Measurements from ENCODE around the gene SLC8A1. TPM values are rescaled to one million over a fixed set of nuclear protein-coding genes. Genes with fewer than 3 reads are reported as not detected.

Gene SLC8A1
- total RNA-seq, 1 experiment from 2014 or later: not detected

- no peak overlapping the region for H3K27ac ChIP-seq (ENCODE audit: low read length)
- H4K20me1 ChIP-seq (ENCODE audit: insufficient read depth, low read depth, low read length): no peaks in the 10 kb centered on the region
- no peak for DNase-seq
- no peak overlapping the region for H3K4me2 ChIP-seq (ENCODE audit: low read depth, low read length, poor library complexity, severe bottlenecking)
- H3K4me3 ChIP-seq (ENCODE audit: low read length): no peak overlapping the region
- no peaks in the 10 kb centered on the region for H3K79me2 ChIP-seq (ENCODE audit: low read length)
- H3K4me1 ChIP-seq (ENCODE audit: low read length): no peaks in the 10 kb centered on the region
- no peaks in the 10 kb centered on the region for H3K9me2 ChIP-seq (replicated peaks; ENCODE audit: insufficient read depth, low read length)
- no peak overlapping the region for H2AFZ ChIP-seq (ENCODE audit: low read length)
- H3K9me3 ChIP-seq (ENCODE audit: low read length): no peaks in the 10 kb centered on the region
- H3K27me3 ChIP-seq (ENCODE audit: low read length): no peaks in the 10 kb centered on the region; the same call in 1 of the 2 replicates
- no peaks in the 10 kb centered on the region for H3K36me3 ChIP-seq (ENCODE audit: insufficient read depth, low read length)
- no peak overlapping the region for H3K9ac ChIP-seq (ENCODE audit: low read length)
Observed at GRCh38 chr2:40410695-40411094, 41.2 kb downstream of the SLC8A1 start.

GRCh38 chr2:40409734-40410133 is 42.2 kb downstream of the SLC8A1 start:
- Histone ChIP-seq H3K9me3 (ENCODE audit: low read length) (no peaks in the 10 kb centered on the region), H3K4me1 (ENCODE audit: low read length) (no peaks in the 10 kb centered on the region), H3K27ac (ENCODE audit: low read length) (no peak overlapping the region), H3K4me2 (ENCODE audit: low read depth, low read length, poor library complexity, severe bottlenecking) (no peak overlapping the region), H3K36me3 (ENCODE audit: insufficient read depth, low read length) (no peaks in the 10 kb centered on the region), H2AFZ (ENCODE audit: low read length) (no peak overlapping the region), H3K4me3 (ENCODE audit: low read length) (no peak overlapping the region), H3K9me2 (replicated peaks; ENCODE audit: insufficient read depth, low read length) (no peaks in the 10 kb centered on the region), H3K27me3 (ENCODE audit: low read length) (no peaks in the 10 kb centered on the region; the same call in 1 of the 2 replicates), H4K20me1 (ENCODE audit: insufficient read depth, low read depth, low read length) (no peaks in the 10 kb centered on the region), H3K79me2 (ENCODE audit: low read length) (no peaks in the 10 kb centered on the region), H3K9ac (ENCODE audit: low read length) (no peak overlapping the region)
- DNase-seq: no peak

DNA sequence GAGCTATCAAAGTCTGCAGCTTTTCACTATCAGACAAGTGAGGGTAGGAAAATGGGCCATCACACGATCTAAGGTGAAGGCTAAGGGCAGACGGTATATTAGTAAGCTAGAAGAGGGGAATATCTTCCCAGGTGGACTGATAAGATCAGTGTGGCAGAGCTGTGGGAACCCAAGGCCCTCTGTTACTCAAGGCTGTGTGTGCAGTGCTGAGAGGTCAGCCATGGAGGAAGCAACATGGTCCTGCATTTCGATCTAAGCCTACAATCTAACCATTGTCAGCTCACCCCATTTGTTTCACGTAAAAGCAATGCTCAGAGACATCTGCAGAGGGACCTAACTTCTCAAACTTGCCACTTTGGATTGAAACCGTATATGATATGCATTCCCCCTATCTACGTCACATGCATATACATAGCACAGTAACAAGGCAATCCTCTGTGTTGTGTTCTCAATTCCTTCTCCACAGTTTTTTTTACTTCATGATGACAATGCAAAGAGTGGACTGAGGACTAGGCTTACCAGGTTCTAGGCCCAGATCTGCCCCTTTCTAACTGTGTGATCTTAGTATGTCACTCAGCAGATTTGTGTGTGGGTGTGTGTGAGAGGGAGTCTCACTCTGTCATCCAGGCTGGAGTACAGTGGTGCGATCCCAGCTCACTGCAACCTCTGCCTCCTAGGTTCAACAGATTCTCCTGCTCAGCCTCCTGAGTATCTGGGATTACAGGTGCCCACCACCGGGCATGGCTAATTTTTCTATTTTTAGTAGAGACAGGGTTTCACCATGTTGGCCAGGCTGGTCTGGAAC is 45.2 kb downstream of the SLC8A1 start:
- Histone ChIP-seq H3K9me2 (replicated peaks; ENCODE audit: insufficient read depth, low read length) (no peaks in the 10 kb centered on the region), H3K4me2 (ENCODE audit: low read depth, low read length, poor library complexity, severe bottlenecking) (no peak overlapping the region), H3K4me3 (ENCODE audit: low read length) (no peak overlapping the region), H3K36me3 (ENCODE audit: insufficient read depth, low read length) (no peaks in the 10 kb centered on the region), H3K9me3 (ENCODE audit: low read length) (no peaks in the 10 kb centered on the region), H3K4me1 (ENCODE audit: low read length) (no peaks in the 10 kb centered on the region), H4K20me1 (ENCODE audit: insufficient read depth, low read depth, low read length) (no peaks in the 10 kb centered on the region), H3K27ac (ENCODE audit: low read length) (no peak overlapping the region), H3K79me2 (ENCODE audit: low read length) (no peaks in the 10 kb centered on the region), H3K9ac (ENCODE audit: low read length) (no peak overlapping the region), H2AFZ (ENCODE audit: low read length) (no peak overlapping the region), H3K27me3 (ENCODE audit: low read length) (no peaks in the 10 kb centered on the region; the same call in 1 of the 2 replicates)
- DNase-seq: no peak

GRCh38 chr2:40405465-40405864 is 46.4 kb downstream of the SLC8A1 start:
- Histone ChIP-seq H4K20me1 (ENCODE audit: insufficient read depth, low read depth, low read length) (no peaks in the 10 kb centered on the region), H3K4me1 (ENCODE audit: low read length) (no peaks in the 10 kb centered on the region), H3K4me2 (ENCODE audit: low read depth, low read length, poor library complexity, severe bottlenecking) (no peak overlapping the region), H3K27me3 (ENCODE audit: low read length) (no peaks in the 10 kb centered on the region; the same call in 1 of the 2 replicates), H3K79me2 (ENCODE audit: low read length) (no peaks in the 10 kb centered on the region), H3K9ac (ENCODE audit: low read length) (no peak overlapping the region), H3K36me3 (ENCODE audit: insufficient read depth, low read length) (no peaks in the 10 kb centered on the region), H3K9me3 (ENCODE audit: low read length) (no peaks in the 10 kb centered on the region), H3K27ac (ENCODE audit: low read length) (no peak overlapping the region), H2AFZ (ENCODE audit: low read length) (no peak overlapping the region), H3K9me2 (replicated peaks; ENCODE audit: insufficient read depth, low read length) (no peaks in the 10 kb centered on the region), H3K4me3 (ENCODE audit: low read length) (no peak overlapping the region)
- no peak for DNase-seq

DNA sequence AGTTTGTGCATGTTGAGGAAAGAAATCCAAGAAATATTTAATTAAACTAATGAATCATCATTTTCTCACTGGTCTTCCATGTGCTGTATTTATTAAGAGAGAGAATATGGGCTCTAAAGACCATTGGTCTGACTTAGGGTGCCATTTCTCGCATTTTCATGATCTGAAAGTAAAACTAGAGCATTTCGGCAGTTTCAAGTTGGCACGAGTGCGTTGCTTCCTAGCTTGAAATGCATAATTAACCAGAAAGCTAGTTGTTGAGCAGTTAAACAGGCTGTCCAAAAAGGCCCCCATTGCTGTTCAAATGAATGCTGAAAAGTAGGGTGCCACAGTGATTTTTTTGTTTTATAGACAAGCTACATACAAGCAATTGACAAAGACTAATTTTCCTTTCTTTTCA is 47.4 kb downstream of the SLC8A1 start:
- H4K20me1 ChIP-seq (ENCODE audit: insufficient read depth, low read depth, low read length): no peaks in the 10 kb centered on the region
- H3K4me3 ChIP-seq (ENCODE audit: low read length): no peak overlapping the region
- H3K27me3 ChIP-seq (ENCODE audit: low read length): no peaks in the 10 kb centered on the region; the same call in 1 of the 2 replicates
- H3K79me2 ChIP-seq (ENCODE audit: low read length): no peaks in the 10 kb centered on the region
- H3K9ac ChIP-seq (ENCODE audit: low read length): no peak overlapping the region
- H3K4me2 ChIP-seq (ENCODE audit: low read depth, low read length, poor library complexity, severe bottlenecking): no peak overlapping the region
- H2AFZ ChIP-seq (ENCODE audit: low read length): no peak overlapping the region
- no peak for DNase-seq
- no peaks in the 10 kb centered on the region for H3K36me3 ChIP-seq (ENCODE audit: insufficient read depth, low read length)
- H3K27ac ChIP-seq (ENCODE audit: low read length): no peak overlapping the region
- no peaks in the 10 kb centered on the region for H3K9me2 ChIP-seq (replicated peaks; ENCODE audit: insufficient read depth, low read length)
- H3K9me3 ChIP-seq (ENCODE audit: low read length): no peaks in the 10 kb centered on the region
- no peaks in the 10 kb centered on the region for H3K4me1 ChIP-seq (ENCODE audit: low read length)

GRCh38 chr2:40403233-40403836 is 48.6 kb downstream of the SLC8A1 start:
- Histone ChIP-seq H3K4me2 (ENCODE audit: low read depth, low read length, poor library complexity, severe bottlenecking) (no peak overlapping the region), H4K20me1 (ENCODE audit: insufficient read depth, low read depth, low read length) (no peaks in the 10 kb centered on the region)
- no peak for DNase-seq

DNA sequence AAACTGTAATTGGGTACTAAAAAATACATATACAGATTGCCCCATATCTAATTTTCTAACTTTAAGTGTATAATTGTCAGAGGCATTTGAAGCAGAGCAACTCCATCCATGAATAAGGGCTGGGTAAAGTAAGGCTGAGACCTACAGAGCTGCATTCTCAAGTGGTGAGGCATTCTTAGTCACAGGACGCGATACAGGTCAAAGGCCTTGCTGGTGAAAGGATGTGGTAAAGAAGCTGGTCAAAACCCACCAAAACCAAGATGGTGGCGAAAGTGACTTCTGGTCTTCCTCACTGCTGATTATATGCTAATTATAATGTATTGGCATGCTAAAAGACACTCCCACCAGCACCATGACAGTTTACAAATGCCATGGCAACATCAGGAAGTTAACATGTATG is 50.0 kb downstream of the SLC8A1 start:
- Histone ChIP-seq H3K4me1 (ENCODE audit: low read length) (no peaks in the 10 kb centered on the region), H2AFZ (ENCODE audit: low read length) (no peak overlapping the region), H3K27ac (ENCODE audit: low read length) (no peak overlapping the region), H4K20me1 (ENCODE audit: insufficient read depth, low read depth, low read length) (no peaks in the 10 kb centered on the region), H3K9ac (ENCODE audit: low read length) (no peak overlapping the region), H3K9me2 (replicated peaks; ENCODE audit: insufficient read depth, low read length) (no peaks in the 10 kb centered on the region), H3K79me2 (ENCODE audit: low read length) (no peaks in the 10 kb centered on the region), H3K27me3 (ENCODE audit: low read length) (no peaks in the 10 kb centered on the region; the same call in 1 of the 2 replicates), H3K36me3 (ENCODE audit: insufficient read depth, low read length) (no peaks in the 10 kb centered on the region), H3K4me3 (ENCODE audit: low read length) (no peak overlapping the region), H3K4me2 (ENCODE audit: low read depth, low read length, poor library complexity, severe bottlenecking) (no peak overlapping the region), H3K9me3 (ENCODE audit: low read length) (no peaks in the 10 kb centered on the region)
- no peak for DNase-seq

More at GRCh38 chr2:40403233-40403836, 48.6 kb downstream of the SLC8A1 start:
- H3K36me3 ChIP-seq (ENCODE audit: insufficient read depth, low read length): no peaks in the 10 kb centered on the region
- no peaks in the 10 kb centered on the region for H3K4me1 ChIP-seq (ENCODE audit: low read length)
- no peak overlapping the region for H3K4me3 ChIP-seq (ENCODE audit: low read length)
- H2AFZ ChIP-seq (ENCODE audit: low read length): no peak overlapping the region
- H3K79me2 ChIP-seq (ENCODE audit: low read length): no peaks in the 10 kb centered on the region
- no peak overlapping the region for H3K27ac ChIP-seq (ENCODE audit: low read length)
- no peaks in the 10 kb centered on the region for H3K9me2 ChIP-seq (replicated peaks; ENCODE audit: insufficient read depth, low read length)
- no peaks in the 10 kb centered on the region; the same call in 1 of the 2 replicates for H3K27me3 ChIP-seq (ENCODE audit: low read length)
- H3K9ac ChIP-seq (ENCODE audit: low read length): no peak overlapping the region
- no peaks in the 10 kb centered on the region for H3K9me3 ChIP-seq (ENCODE audit: low read length)

DNA sequence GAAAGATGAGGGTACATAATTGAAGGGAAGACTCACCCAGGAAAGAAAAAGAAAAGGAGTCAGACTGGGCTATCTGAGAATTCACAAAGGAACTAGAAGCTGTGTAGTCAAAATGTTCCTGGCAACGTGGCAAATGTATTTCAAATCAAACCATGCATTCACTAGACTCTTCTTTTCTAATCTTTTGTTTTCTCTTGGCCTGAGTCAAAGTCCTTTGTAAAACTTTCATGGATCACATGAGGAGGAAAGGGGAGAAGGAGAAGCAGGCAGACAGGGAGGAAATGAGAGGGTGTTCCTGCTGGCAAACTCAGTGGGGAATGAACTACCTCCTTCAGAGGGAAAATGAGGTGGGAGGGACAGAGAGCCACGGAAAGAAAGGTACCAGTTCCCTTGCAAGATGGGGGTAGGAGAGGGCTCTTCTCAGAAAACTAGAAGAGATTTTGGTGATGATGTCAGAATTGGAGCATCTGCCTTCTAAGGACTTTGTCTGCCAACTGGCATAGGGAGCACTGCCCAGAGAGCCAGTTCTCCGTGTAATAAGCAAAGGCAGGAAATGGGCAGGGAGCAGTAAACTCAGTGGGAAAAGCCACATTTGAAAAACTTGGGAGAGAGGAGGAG is 51.4 kb downstream of the SLC8A1 start:
- no peak overlapping the region for H3K27ac ChIP-seq (ENCODE audit: low read length)

More for the DNA sequence above, 51.4 kb downstream of the SLC8A1 start:
- no peaks in the 10 kb centered on the region for H3K9me3 ChIP-seq (ENCODE audit: low read length)
- no peak overlapping the region for H3K9ac ChIP-seq (ENCODE audit: low read length)
- H2AFZ ChIP-seq (ENCODE audit: low read length): no peak overlapping the region
- H3K9me2 ChIP-seq (replicated peaks; ENCODE audit: insufficient read depth, low read length): no peaks in the 10 kb centered on the region
- H4K20me1 ChIP-seq (ENCODE audit: insufficient read depth, low read depth, low read length): no peaks in the 10 kb centered on the region
- H3K4me1 ChIP-seq (ENCODE audit: low read length): no peaks in the 10 kb centered on the region
- no peak overlapping the region for H3K4me3 ChIP-seq (ENCODE audit: low read length)
- H3K36me3 ChIP-seq (ENCODE audit: insufficient read depth, low read length): no peaks in the 10 kb centered on the region
- DNase-seq: no peak
- no peak overlapping the region for H3K4me2 ChIP-seq (ENCODE audit: low read depth, low read length, poor library complexity, severe bottlenecking)
- no peaks in the 10 kb centered on the region for H3K79me2 ChIP-seq (ENCODE audit: low read length)
- no peaks in the 10 kb centered on the region for H3K27me3 ChIP-seq (ENCODE audit: low read length)
